HG03159 (cell line): Measurements from ENCODE around the gene BCL11A.

Experiments
- ATAC-seq: cut with Tn5 transposase; IDR thresholded peaks from one replicate; pipeline ENCODE4 v1.9.1; 2021; ENCODE audit warnings: mild to moderate bottlenecking, moderate library complexity; ENCODE audit not compliant: unreplicated experiment

The BCL11A gene

DNA sequence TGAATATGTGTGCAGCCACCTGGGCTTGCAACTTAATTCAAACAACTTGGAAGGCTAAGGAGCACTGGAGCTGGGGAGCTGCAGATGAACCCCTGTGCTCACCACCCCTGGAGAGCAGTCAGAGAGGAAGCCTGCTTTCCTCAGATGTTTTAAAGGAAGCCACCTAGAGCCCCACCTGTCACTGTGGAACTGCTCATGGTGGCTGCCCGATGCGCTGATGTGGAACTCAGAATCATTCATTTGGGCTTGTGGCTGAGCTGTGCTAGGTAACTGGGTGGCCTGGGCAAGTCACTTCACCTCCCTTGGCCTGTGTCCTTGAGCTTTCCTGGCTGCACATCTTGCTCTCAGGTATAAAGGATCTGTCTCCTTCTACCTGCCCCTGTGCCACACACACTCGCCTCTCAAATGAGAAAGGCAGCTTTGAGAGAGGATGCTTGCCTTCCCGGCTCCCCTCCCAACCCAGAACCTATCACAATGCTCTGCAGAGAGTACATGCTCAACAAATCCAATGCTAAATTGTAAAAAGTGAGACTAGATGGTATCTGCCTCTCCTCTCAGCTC lies 41.3 kb downstream of the BCL11A start:
- no peak for ATAC-seq

DNA sequence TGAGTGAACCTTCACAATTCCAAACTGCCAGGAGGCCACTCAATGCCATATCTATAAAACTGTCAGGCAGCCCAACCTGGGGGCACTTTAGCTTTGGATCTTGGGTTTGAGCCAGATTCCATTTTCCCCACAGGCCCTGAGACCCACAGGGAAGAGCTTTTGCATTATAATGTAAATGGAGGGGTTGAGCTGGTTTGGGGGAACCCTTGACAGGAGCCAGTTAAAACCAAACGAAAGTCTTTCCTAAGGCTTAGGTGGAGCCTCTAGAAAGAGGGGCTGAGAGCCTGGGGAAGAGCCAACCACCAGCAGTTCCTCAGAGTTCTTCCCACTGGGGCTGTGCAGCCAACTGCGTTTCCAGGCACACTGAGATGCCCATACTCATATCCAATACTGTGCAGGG lies 42.7 kb downstream of the BCL11A start:
- ATAC-seq: no peak

DNA sequence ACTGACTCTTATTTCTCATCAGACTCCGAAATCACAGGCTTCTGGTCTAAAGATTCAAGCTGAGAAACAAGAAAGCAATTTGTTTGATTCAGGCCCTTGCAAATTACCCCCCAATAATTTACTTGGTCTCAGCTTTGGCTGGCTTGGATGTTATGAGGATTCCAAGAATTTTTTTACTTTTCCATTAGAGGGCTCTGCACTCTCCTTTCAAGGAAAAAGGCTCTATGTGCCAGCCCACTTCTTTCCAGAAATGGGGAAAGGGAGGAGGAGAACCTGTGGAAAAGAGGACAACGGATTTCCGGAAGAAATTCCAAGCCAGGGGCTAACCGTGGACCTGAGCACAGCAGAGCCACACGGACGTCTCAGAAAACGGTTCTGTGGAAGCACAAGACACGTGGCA lies 44.4 kb downstream of the BCL11A start:
- ATAC-seq: no peak

DNA sequence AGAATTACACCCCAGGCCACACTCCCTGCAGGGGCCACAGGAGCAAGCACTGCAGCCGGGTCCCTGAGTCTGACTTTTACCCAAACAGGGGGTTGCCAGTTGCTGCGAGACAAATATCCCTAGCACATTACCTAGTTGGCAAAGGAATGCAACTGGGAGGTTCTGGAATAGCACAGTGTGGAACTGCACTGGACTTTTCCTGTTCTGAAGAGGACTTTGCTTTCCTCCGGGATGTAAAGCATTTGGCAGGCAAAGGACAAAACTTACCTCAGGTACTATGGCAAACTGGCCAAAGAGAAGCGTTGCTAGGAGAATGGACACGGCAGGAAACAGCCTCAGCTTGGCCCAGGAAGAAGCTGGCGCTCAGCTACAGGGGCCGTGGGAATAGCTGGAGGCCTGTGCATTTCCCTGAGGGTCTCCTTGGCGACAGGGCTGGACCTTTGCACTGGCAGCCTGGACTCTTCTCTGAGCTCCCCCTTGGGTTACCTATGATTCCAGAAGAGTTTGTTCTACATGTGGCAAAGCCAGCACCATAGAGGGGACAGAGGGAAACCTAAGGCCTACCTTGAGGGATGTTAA lies 45.0 kb downstream of the BCL11A start:
- ATAC-seq: no peak

- no peak for ATAC-seq
Observed at GRCh38 chr2:60507211-60507965, 46.1 kb downstream of the BCL11A start.

DNA sequence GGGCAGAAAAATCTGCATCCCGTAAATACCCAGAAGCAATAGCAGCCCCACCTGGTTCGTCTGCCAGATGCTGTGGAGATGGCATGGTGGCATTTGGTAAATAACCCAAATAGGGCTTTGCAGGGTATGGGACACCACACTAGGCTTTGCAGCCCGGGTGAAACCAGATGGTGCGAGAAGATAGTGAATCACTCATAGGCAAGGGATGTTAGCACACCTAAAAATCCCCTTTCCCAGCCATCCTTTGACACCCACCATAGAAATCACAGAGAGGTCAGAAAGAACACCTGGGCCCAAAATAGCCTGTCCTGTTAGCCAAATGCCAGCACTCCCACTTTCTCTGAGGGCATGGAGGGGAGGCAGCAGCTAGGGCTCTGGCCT lies 47.6 kb downstream of the BCL11A start:
- ATAC-seq: no peak

- no peak for ATAC-seq
Observed at GRCh38 chr2:60505240-60505879, 48.1 kb downstream of the BCL11A start.

DNA sequence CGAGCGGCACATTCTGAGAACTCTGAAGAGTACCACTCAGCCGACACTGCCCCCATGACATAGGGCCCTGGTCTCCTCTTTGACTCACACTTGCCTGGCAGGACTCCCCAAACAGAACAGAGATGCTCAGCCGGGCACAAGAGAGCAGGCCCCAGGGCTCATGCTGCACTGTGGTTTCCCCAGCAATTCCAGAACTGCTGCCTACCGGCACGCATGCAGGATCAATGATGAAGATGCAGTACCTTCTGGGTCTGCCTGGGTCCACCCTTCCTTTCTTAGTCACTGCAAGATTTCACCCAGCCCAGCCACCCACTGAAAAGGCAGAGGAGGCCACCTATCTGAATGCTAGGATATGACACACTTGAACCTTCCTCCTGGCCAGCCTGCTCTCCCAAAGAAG lies 49.4 kb downstream of the BCL11A start:
- no peak for ATAC-seq

DNA sequence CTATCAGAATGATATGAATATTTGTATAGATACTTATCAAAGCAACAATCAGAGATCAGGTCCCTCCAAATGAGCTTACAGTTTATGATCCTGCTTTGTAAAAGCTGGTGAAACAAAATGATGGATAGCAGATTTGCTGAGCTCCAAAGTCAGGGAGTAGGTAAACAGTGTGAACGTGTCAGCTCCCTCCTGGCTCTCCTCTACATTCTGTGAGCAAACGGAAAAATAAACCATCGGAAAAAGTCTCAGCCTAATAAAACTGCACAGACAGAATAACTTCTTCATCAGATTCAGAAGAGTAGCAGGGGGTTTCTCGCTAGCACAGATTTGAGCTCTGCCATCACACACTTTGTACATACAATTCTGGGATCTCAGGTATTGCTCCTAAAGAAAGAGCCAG lies 51.3 kb downstream of the BCL11A start:
- no peak for ATAC-seq

GRCh38 chr2:60500861-60501260 lies 52.6 kb downstream of the BCL11A start:
- ATAC-seq: no peak

DNA sequence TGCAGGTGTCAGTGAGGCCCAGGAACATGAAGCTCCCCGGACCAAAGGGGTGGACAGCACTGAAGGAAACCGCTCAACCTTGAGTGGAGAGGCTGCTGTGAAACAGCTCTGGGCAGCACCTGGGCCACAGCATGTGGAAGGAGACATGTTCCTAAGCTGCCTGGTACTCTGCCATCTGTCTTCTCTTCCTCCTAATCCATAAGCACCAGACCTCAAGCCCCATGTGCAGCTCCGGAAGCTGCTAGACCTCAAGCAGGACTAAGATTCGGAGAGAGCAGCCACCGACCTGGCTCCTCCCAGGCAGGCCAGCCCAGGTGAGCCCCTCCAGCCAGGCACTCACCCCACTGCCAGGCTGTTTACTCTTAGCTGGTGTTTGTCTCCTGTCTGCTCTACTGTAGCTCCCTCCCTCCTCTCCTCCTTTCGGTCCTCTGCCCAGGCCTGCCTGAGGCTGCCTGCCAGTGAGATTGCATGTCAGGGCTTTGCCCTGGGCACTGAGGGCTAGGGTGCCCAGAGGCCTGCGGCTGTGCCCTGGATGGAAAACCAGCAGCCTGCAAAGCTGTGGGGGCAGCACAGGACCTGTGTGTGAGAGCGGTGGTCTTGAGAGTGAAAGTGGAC lies 53.7 kb downstream of the BCL11A start:
- ATAC-seq: no peak

DNA sequence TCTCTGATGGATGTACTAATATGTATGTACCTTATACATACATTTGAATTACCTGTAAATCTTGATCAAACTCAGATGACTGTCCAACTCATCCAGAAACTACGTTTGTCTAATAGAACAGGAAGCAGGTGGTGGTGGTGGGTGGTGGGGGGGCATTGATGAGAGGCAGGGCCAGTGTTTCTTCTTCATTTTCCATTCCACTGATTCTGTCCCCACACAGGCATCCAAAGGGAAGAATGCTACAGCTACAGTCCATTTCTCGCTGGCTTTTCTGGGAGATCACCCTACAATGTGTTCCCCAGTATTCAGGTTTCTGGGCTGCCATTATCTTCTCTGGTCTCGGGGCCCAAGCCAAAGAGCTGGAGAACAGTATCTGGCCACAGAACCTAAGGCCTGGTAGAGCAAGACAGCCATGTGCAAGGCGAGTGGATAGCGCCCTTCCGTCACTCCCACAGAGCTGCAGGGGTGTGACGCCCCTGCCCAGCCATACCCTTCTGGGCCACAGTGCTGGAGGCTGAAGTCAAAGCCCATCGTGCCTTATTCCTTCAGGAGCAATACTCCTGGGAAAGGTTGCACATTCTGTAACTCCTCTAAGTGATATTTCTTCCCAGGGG lies 54.5 kb downstream of the BCL11A start:
- peak; percentile 62 for ATAC-seq

DNA sequence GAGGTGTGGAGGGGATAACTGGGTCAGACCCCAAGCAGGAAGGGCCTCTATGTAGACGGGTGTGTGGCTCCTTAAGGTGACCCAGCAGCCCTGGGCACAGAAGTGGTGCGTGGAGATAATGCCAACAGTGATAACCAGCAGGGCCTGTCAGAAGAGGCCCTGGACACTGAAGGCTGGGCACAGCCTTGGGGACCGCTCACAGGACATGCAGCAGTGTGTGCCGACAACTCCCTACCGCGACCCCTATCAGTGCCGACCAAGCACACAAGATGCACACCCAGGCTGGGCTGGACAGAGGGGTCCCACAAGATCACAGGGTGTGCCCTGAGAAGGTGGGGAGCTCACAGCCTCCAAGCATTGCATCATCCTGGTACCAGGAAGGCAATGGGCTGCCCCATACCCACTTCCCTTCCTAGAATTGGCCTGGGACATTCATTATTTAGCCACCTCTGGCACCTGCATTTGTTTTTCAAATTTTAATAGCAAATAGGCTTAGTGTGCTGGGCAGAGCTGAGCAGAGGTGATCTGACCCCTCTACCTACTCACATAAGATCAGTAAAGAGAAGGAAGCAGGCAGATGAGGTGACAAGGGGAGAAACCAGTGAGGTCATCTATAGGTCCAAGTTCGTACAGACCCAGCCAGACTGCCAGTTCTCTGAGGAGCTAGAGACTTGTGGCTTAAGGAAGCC lies 55.2 kb downstream of the BCL11A start:
- peak; percentile 46 for ATAC-seq

DNA sequence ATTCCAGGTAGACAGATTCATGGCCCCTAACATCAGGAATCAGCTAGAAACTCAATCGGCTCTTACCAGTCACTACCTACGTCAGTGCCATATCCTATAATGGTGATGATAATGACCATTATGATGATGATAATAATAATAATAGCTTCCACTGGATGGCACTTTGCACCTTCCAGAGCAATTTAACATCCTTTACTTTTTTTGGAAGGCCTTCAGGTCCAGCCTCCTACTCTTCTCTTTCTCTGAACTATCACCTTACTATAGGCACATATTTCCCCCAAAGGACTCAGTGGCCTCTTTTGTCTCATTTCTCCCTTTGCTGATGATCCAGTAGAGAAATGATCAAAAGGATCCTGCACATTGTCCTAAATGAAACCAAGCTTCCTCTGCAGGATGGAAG lies 56.0 kb downstream of the BCL11A start:
- ATAC-seq: no peak

- no peak for ATAC-seq
Observed at GRCh38 chr2:60496956-60497355, 56.5 kb downstream of the BCL11A start.

- ATAC-seq: no peak
Observed at GRCh38 chr2:60496475-60496874, 57.0 kb downstream of the BCL11A start.

GRCh38 chr2:60495041-60495625 lies 58.3 kb downstream of the BCL11A start:
- no peak for ATAC-seq

GRCh38 chr2:60493804-60494387 lies 59.6 kb downstream of the BCL11A start:
- no peak for ATAC-seq

- ATAC-seq: peak; percentile 49
Observed at GRCh38 chr2:60492548-60492947, 60.9 kb downstream of the BCL11A start.

- no peak for ATAC-seq
Observed at GRCh38 chr2:60490848-60491247, 62.6 kb downstream of the BCL11A start.
